Mesothelial cell of epicardium (in vitro differentiated cells): ENCODE measurements around the gene P2RY8. TPM values are rescaled to one million over a fixed set of nuclear protein-coding genes. Genes with fewer than 3 reads are reported as not detected.
"Not testable (repeated sequence)": the region's sequence is repeated elsewhere in the genome, so short reads cannot be mapped to it uniquely, and the experiment has no call there.

Experiments used
- DNase-seq, 2 experiments: peaks; one replicate each; pipeline ENCODE4 v3.0.0; 2021; ENCODE audit warnings: low spot score in 2 of 2; ENCODE audit not compliant: unreplicated experiment in 2 of 2
- H3K27ac Mint-ChIP-seq: 2 replicates; pipeline ENCODE4 v1.8.0; 2021; ENCODE audit warnings: mixed read lengths
- H3K27me3 Mint-ChIP-seq: 2 replicates; pipeline ENCODE4 v1.8.0; 2021; ENCODE audit warnings: low read depth, mixed read lengths
- H3K36me3 Mint-ChIP-seq: 2 replicates; pipeline ENCODE4 v1.8.0; 2021; ENCODE audit warnings: mixed read lengths
- H3K4me1 Mint-ChIP-seq: 2 replicates; pipeline ENCODE4 v1.8.0; 2021; ENCODE audit warnings: mixed read lengths
- H3K4me3 Mint-ChIP-seq: 2 replicates; pipeline ENCODE4 v1.8.0; 2021; ENCODE audit warnings: mild to moderate bottlenecking, moderate library complexity, mixed read lengths
- H3K9me3 Mint-ChIP-seq: 2 replicates; pipeline ENCODE4 v1.8.0; 2021; ENCODE audit warnings: mixed read lengths
- CTCF ChIP-seq: fragments of 200-600 bp; sonication (generic); IDR thresholded peaks from one replicate; pipeline ENCODE4 v1.5.0; 2021; ENCODE audit warnings: antibody characterized with exemption; ENCODE audit not compliant: unreplicated experiment
- total RNA-seq: library from RNA; stranded (reverse); gene quantifications from 3 replicates; pipeline ENCODE4 v1.2.1, GENCODE V29; 2021

The P2RY8 gene
- total RNA-seq, 1 donor from 2014 or later, result not detected

GRCh38 chrX:1525583-1526355 lies 11.2 kb downstream of the P2RY8 start:
- Mint-ChIP-seq H3K36me3 (no peaks in the 10 kb centered on the region), H3K9me3 (no peaks in the 10 kb centered on the region), H3K4me1 (no peaks in the 10 kb centered on the region), H3K27me3 (peaks cover 1% of the 10 kb centered on the region), H3K4me3 (no peak overlapping the region), H3K27ac (no peak overlapping the region)
- DNase-seq, result no peak
- no peak for TF ChIP-seq CTCF

GRCh38 chrX:1524874-1525582 lies 12.0 kb downstream of the P2RY8 start:
- H3K4me3 Mint-ChIP-seq, result no peak overlapping the region
- peaks cover 7% of the 10 kb centered on the region for H3K9me3 Mint-ChIP-seq
- DNase-seq, result peak in 1 of 2 experiments; percentile 9
- H3K27me3 Mint-ChIP-seq, result peaks cover 1% of the 10 kb centered on the region
- no peaks in the 10 kb centered on the region for H3K36me3 Mint-ChIP-seq
- no peak for TF ChIP-seq CTCF
- H3K27ac Mint-ChIP-seq, result no peak overlapping the region
- H3K4me1 Mint-ChIP-seq, result no peaks in the 10 kb centered on the region

- H3K27ac Mint-ChIP-seq, H3K27me3 Mint-ChIP-seq, H3K4me1 Mint-ChIP-seq, DNase-seq, H3K36me3 Mint-ChIP-seq, H3K4me3 Mint-ChIP-seq: not testable (repeated sequence)
- peaks cover 24% of the 10 kb centered on the region for H3K9me3 Mint-ChIP-seq
These were observed 14.1 kb downstream of the P2RY8 start for GRCh38 chrX:1522905-1523304.

GRCh38 chrX:1521459-1521956 lies 15.5 kb downstream of the P2RY8 start:
- Mint-ChIP-seq H3K27ac (no peak overlapping the region), H3K27me3 (peaks cover 1% of the 10 kb centered on the region), H3K36me3 (no peaks in the 10 kb centered on the region), H3K9me3 (peaks cover 24% of the 10 kb centered on the region), H3K4me3 (no peak overlapping the region), H3K4me1 (no peaks in the 10 kb centered on the region)
- TF ChIP-seq CTCF, result no peak
- DNase-seq, result no peak

- Mint-ChIP-seq H3K27me3 (peaks cover 1% of the 10 kb centered on the region), H3K9me3 (peaks cover 24% of the 10 kb centered on the region), H3K27ac (no peak overlapping the region), H3K36me3 (no peaks in the 10 kb centered on the region), H3K4me3 (no peak overlapping the region), H3K4me1 (no peaks in the 10 kb centered on the region)
- no peak for TF ChIP-seq CTCF
- DNase-seq, result no peak
These were observed 16.6 kb downstream of the P2RY8 start for GRCh38 chrX:1520350-1520749.

GRCh38 chrX:1519022-1519497 lies 17.9 kb downstream of the P2RY8 start:
- H3K27ac Mint-ChIP-seq, result no peak overlapping the region
- H3K4me1 Mint-ChIP-seq, result no peaks in the 10 kb centered on the region
- H3K36me3 Mint-ChIP-seq, result no peaks in the 10 kb centered on the region
- TF ChIP-seq CTCF, result no peak
- DNase-seq, result no peak
- no peak overlapping the region for H3K4me3 Mint-ChIP-seq
- peaks cover 4% of the 10 kb centered on the region for H3K27me3 Mint-ChIP-seq
- H3K9me3 Mint-ChIP-seq, result peaks cover 24% of the 10 kb centered on the region
